Esophagus squamous epithelium (tissue), 4 donors: ENCODE data around the gene OR4E1.

Source experiments
- CTCF ChIP-seq, 6 experiments: fragments of 450-650 bp in 4 of 6; fragments of 200-600 bp in 2 of 6; sonication (generic) in 2 of 6; IDR thresholded peaks; one replicate each; pipeline ENCODE4 v1.5.1; 2016 to 2019; ENCODE audit warnings: antibody characterized with exemption in 6 of 6, mild to moderate bottlenecking in 4 of 6, moderate library complexity in 4 of 6
- POLR2A ChIP-seq, 4 donors: fragments of 450-650 bp; IDR thresholded peaks; one replicate each; pipeline ENCODE4 v1.6.1; 2017; ENCODE audit warnings: antibody characterized with exemption in 4 of 4, mild to moderate bottlenecking in 4 of 4, moderate library complexity in 3 of 4

- TF ChIP-seq CTCF (IDR thresholded peaks at IDR 0.05) = no peak
- TF ChIP-seq POLR2A (IDR thresholded peaks at IDR 0.05) = no peak
Measured at GRCh38 chr14:21712036-21712435, 38.4 kb upstream of the OR4E1 start.
